ENCODE data around the gene CSE1L. TPM values are rescaled to one million over a fixed set of nuclear protein-coding genes. Genes with fewer than 3 reads are reported as not detected.

Gene CSE1L
- polyA plus RNA-seq, 1 of the 3 experiments (the other 2 are of a cell fraction), result 18.8 TPM

- TF ChIP-seq, protein P1, sequence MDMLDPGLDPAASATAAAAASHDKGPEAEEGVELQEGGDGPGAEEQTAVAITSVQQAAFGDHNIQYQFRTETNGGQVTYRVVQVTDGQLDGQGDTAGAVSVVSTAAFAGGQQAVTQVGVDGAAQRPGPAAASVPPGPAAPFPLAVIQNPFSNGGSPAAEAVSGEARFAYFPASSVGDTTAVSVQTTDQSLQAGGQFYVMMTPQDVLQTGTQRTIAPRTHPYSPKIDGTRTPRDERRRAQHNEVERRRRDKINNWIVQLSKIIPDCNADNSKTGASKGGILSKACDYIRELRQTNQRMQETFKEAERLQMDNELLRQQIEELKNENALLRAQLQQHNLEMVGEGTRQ (IDR thresholded peaks at IDR 0.05; ENCODE audit: borderline replicate concordance, low read depth, low read length), result no peak
Measured at GRCh38 chr20:49054056-49054643, 8.0 kb downstream of the CSE1L start (continued).

DNA sequence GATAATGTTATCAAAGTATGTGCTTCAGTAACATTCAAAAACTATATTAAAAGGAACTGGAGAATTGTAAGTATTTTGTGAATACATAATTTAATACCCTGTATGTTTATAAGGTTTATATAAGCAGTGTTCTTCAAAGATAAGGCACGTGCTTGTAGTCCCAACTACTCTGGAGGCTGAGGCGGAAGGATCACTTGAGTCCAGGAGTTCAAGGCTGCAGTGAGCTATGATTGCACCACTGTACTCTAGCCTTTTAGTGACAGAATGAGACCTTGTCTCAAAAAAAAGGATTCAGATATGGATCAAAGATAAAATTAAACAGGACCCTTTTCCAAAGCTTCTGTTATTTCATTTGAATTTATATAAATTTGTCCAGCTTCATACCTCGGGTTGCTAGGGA is 17.2 kb downstream of the CSE1L start:
- POLR2A ChIA-PET, result no interaction called here

More for the DNA sequence above, 17.2 kb downstream of the CSE1L start:
- no peak overlapping the region for H3K27ac ChIP-seq (ENCODE audit: low read depth in 2 of 2, low read length in 1 of 2)
- CTCF ChIA-PET, result interaction anchor here (1.3 kb wide), 1 partner anchor 17 kb away, joined by 7 read pairs; the partner anchor contains the start of gene CSE1L
- H3K9ac ChIP-seq, result no peak overlapping the region
- TF ChIP-seq, protein P2, sequence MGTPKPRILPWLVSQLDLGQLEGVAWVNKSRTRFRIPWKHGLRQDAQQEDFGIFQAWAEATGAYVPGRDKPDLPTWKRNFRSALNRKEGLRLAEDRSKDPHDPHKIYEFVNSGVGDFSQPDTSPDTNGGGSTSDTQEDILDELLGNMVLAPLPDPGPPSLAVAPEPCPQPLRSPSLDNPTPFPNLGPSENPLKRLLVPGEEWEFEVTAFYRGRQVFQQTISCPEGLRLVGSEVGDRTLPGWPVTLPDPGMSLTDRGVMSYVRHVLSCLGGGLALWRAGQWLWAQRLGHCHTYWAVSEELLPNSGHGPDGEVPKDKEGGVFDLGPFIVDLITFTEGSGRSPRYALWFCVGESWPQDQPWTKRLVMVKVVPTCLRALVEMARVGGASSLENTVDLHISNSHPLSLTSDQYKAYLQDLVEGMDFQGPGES (IDR thresholded peaks at IDR 0.05; ENCODE audit: low read depth, low read length), result no peak
- TF ChIP-seq FOSL2 (IDR thresholded peaks at IDR 0.05; ENCODE audit: borderline replicate concordance, low read depth) (no peak), REST (IDR thresholded peaks at IDR 0.05; ENCODE audit: low read depth, low read length) (no peak), TCF12 (IDR thresholded peaks at IDR 0.05) (no peak), TAF1 (IDR thresholded peaks at IDR 0.05; ENCODE audit: borderline replicate concordance, low read depth, low read length) (no peak), GABPA (IDR thresholded peaks at IDR 0.05; ENCODE audit: low read depth) (no peak), TEAD4 (IDR thresholded peaks at IDR 0.05; ENCODE audit: borderline replicate concordance, insufficient read depth) (no peak), YY1 (IDR thresholded peaks at IDR 0.05; ENCODE audit: low read depth) (no peak)
- H3K4me3 ChIP-seq (ENCODE audit: low read depth in 2 of 2, low read length in 1 of 2), result no peak overlapping the region
- WGBS (ENCODE audit: low lambda C conversion rate), result 94% methylated on average over 3 of the region's 3 CpGs
- H2AFZ ChIP-seq (ENCODE audit: low read depth), result no peak overlapping the region
- H3K79me2 ChIP-seq (ENCODE audit: insufficient read depth), result peaks cover 66% of the 10 kb centered on the region
- H3K36me3 ChIP-seq (replicated peaks in 1 of 2; ENCODE audit: control insufficient read depth in 1 of 2, insufficient read depth in 2 of 2, low read length in 1 of 2), result peaks cover 33 to 70% of the 10 kb centered on the region in 2 experiments
- DNase-seq, result no peak
- H3F3A ChIP-seq (replicated peaks; ENCODE audit: insufficient read depth), result peaks cover 11% of the 10 kb centered on the region
- H3K4me2 ChIP-seq, result no peak overlapping the region
- no peaks in the 10 kb centered on the region for H3K4me1 ChIP-seq (ENCODE audit: control insufficient read depth in 1 of 2, insufficient read depth in 2 of 2, low read depth in 1 of 2, low read length in 1 of 2)
- H3K9me2 ChIP-seq, result no peaks in the 10 kb centered on the region
- H4K20me1 ChIP-seq (ENCODE audit: insufficient read depth), result no peaks in the 10 kb centered on the region; the same call in 1 of the 2 replicates
- H3K9me3 ChIP-seq, result no peaks in the 10 kb centered on the region
- no peaks in the 10 kb centered on the region for H3K27me3 ChIP-seq (ENCODE audit: insufficient read depth)

Measured in SK-N-SH (cell line).